ENCODE data around the gene ACSL5.
"Not testable (repeated sequence)": the region's sequence is repeated elsewhere in the genome, so short reads cannot be mapped to it uniquely, and the experiment has no call there.

Gene ACSL5

GRCh38 chr10:112424651-112425050, 50.7 kb downstream of the ACSL5 start:
- no peak for DNase-seq

GRCh38 chr10:112426111-112426510, 52.2 kb downstream of the ACSL5 start:
- no peak for DNase-seq

GRCh38 chr10:112429147-112429546, 55.2 kb downstream of the ACSL5 start:
- no peak for DNase-seq

GRCh38 chr10:112429654-112430230, 55.8 kb downstream of the ACSL5 start:
- DNase-seq = no peak

- DNase-seq = no peak
Measured at GRCh38 chr10:112433136-112433535, 59.2 kb downstream of the ACSL5 start.

GRCh38 chr10:112434988-112435619, 61.2 kb downstream of the ACSL5 start:
- DNase-seq = no peak

GRCh38 chr10:112438356-112438755, 64.4 kb downstream of the ACSL5 start:
- no peak for DNase-seq

GRCh38 chr10:112441520-112441919, 67.6 kb downstream of the ACSL5 start:
- DNase-seq = no peak

- no peak for DNase-seq
Measured at GRCh38 chr10:112442063-112442462, 68.1 kb downstream of the ACSL5 start.

- DNase-seq = no peak
Measured at GRCh38 chr10:112446055-112446854, 72.3 kb downstream of the ACSL5 start.

GRCh38 chr10:112446855-112447619, 73.1 kb downstream of the ACSL5 start, which contains the start of the genes VTI1A and ZDHHC6:
VTI1A (plus strand) TSS chr10:112447215; CDS start chr10:112447374, 159 bp downstream.
ZDHHC6 (minus strand) TSS chr10:112446914; CDS start chr10:112445436, 1,478 bp downstream.
- DNase-seq = peak; percentile 40

- DNase-seq = no peak
Measured at GRCh38 chr10:112447620-112447928, 73.7 kb downstream of the ACSL5 start.

- no peak for DNase-seq
Measured at GRCh38 chr10:112448888-112449287, 75.0 kb downstream of the ACSL5 start.

GRCh38 chr10:112454910-112455779, 81.2 kb downstream of the ACSL5 start:
- DNase-seq = no peak

GRCh38 chr10:112456533-112456932, 82.6 kb downstream of the ACSL5 start:
- no peak for DNase-seq

GRCh38 chr10:112460366-112460765, 86.5 kb downstream of the ACSL5 start:
- no peak for DNase-seq

- DNase-seq = no peak
Measured at GRCh38 chr10:112461029-112461887, 87.3 kb downstream of the ACSL5 start.

- DNase-seq = not testable (repeated sequence)
Measured at GRCh38 chr10:112464074-112464473, 90.2 kb downstream of the ACSL5 start.

- no peak for DNase-seq
Measured at GRCh38 chr10:112465299-112465883, 91.5 kb downstream of the ACSL5 start.

GRCh38 chr10:112466802-112467201, 92.9 kb downstream of the ACSL5 start:
- no peak for DNase-seq

All from activated gamma-delta T cell (primary cell).